ENCODE data around the gene ZSWIM6. TPM values are rescaled to one million over a fixed set of nuclear protein-coding genes. Genes with fewer than 3 reads are reported as not detected.

Gene ZSWIM6
- total and polyA plus RNA-seq, 2 of the 4 experiments (the other 2 are of a cell fraction): 10.8 to 14.1 TPM

DNA sequence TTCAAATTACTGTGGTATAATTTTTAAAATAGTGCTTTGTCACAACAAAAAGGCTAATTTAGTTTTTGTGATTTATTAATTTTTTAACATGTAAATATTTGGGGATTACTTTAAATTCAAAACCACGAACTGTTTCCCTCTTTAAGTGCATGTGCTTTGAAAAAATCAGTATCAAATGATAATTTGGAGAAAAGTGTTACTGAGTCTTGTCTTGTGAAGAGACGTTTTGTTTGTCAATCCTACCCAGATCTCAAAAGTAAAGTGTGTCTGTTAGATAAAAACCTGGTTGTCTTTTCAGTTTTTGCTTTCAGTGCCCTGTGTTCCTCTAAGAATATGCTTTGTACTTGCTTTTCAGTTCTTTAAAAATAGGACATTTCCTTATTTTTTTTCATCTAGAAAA lies 7.7 kb downstream of the ZSWIM6 start:
- H3K27me3 ChIP-seq (ENCODE audit: control insufficient read depth, insufficient read depth, low read length): no peaks in the 10 kb centered on the region
- peaks cover 11% of the 10 kb centered on the region for H3K9me1 ChIP-seq (ENCODE audit: insufficient read depth, low read length)
- POLR2A ChIA-PET (ENCODE audit: unreplicated experiment): no interaction called here
- no peak overlapping the region for H3K4ac ChIP-seq (ENCODE audit: low read depth, low read length)
- no peak overlapping the region for H3K9ac ChIP-seq (ENCODE audit: low read depth, low read length)
- H3K56ac ChIP-seq (ENCODE audit: extremely low read depth, insufficient read depth, low read length): no peak overlapping the region
- DNase-seq (no peak), ATAC-seq (ENCODE audit: low read depth) (no peak)
- no peak overlapping the region for H2BK5ac ChIP-seq (ENCODE audit: low read depth, low read length, poor library complexity, severe bottlenecking)
- CTCF ChIA-PET: interaction anchor here (0.6 kb wide), 1 partner anchor 17 kb away, joined by 6 read pairs; no protein-coding TSS in a partner anchor
- H4K91ac ChIP-seq (ENCODE audit: insufficient read depth, low read depth, low read length): no peak overlapping the region
- TF ChIP-seq POLR2A (IDR thresholded peaks at IDR 0.05; ENCODE audit: low read depth, low read length) (no peak), MAFK (IDR thresholded peaks at IDR 0.05; ENCODE audit: low read depth, low read length) (no peak), USF2 (IDR thresholded peaks at IDR 0.05; ENCODE audit: low read depth, low read length) (no peak), SMC3 (IDR thresholded peaks at IDR 0.05; ENCODE audit: low read depth, low read length) (no peak), MAZ (IDR thresholded peaks at IDR 0.05; ENCODE audit: borderline replicate concordance, low read depth, low read length) (no peak), RAD21 (IDR thresholded peaks at IDR 0.05; ENCODE audit: low read length) (no peak), CEBPB (IDR thresholded peaks at IDR 0.05; ENCODE audit: low read depth, low read length) (no peak), BHLHE40 (IDR thresholded peaks at IDR 0.05; ENCODE audit: low read depth, low read length) (no peak), NFE2L2 (IDR thresholded peaks at IDR 0.05; ENCODE audit: low read depth, low read length) (no peak), MXI1 (IDR thresholded peaks at IDR 0.05; ENCODE audit: borderline replicate concordance, low read depth, low read length) (no peak)
- no peak overlapping the region for H4K5ac ChIP-seq (ENCODE audit: low read depth, low read length)
- H3K4me1 ChIP-seq (ENCODE audit: control insufficient read depth, insufficient read depth, low read length): peaks cover 11% of the 10 kb centered on the region
- intact Hi-C loops (cut with micrococcal nuclease) (loop anchor here (5.0 to 10.0 kb wide), 3 partner anchors 125 to 803 kb away; no protein-coding TSS in a partner anchor), in situ Hi-C loops (cut with MboI; ENCODE audit: low sequenced_read_pairs) (loop anchor here (5.0 to 25.0 kb wide), 2 partner anchors 318 to 473 kb away; no protein-coding TSS in a partner anchor), dilution Hi-C loops (cut with HindIII; ENCODE audit: low sequenced_read_pairs, unreplicated experiment) (no loop called here)
- H4K8ac ChIP-seq (ENCODE audit: low read depth in 2 of 2, low read length in 2 of 2): no peak overlapping the region
- peaks cover 8 to 63% of the 10 kb centered on the region in 2 experiments; a peak in 3 of 4 replicates for H3K79me1 ChIP-seq (ENCODE audit: low read depth in 1 of 2, low read length in 2 of 2)
- no peak overlapping the region for H3K14ac ChIP-seq (replicated peaks; ENCODE audit: low read depth, low read length)
- H4K20me1 ChIP-seq (ENCODE audit: insufficient read depth, low read length): peaks cover 87% of the 10 kb centered on the region
- H2AK5ac ChIP-seq (ENCODE audit: low read depth, low read length): no peak overlapping the region
- WGBS, 2 experiments (ENCODE audit: extremely low coverage in 2 of 2, insufficient read length in 1 of 2): no CpG with 5 or more reads among the region's 2 CpGs
- H3K23ac ChIP-seq (ENCODE audit: low read depth, low read length): no peak overlapping the region
- peaks cover 2% of the 10 kb centered on the region; the same call in 1 of the 2 replicates for H3K36me3 ChIP-seq (ENCODE audit: control insufficient read depth, insufficient read depth, low read length)
- no peak overlapping the region for H2BK120ac ChIP-seq (ENCODE audit: low read depth, low read length)
- BruUV-seq (replicated peaks): no TSS peak
- H2AFZ ChIP-seq (replicated peaks; ENCODE audit: low read length, poor library complexity): no peak overlapping the region
- H3K4me3 ChIP-seq (ENCODE audit: insufficient read depth, low read depth, low read length): no peak overlapping the region
- H3K4me2 ChIP-seq (ENCODE audit: low read depth, low read length): no peak overlapping the region; the same call in 1 of the 2 replicates
- H3K9me3 ChIP-seq (ENCODE audit: control insufficient read depth, insufficient read depth, low read length): no peaks in the 10 kb centered on the region
- no peak overlapping the region for H2AK9ac ChIP-seq (replicated peaks; ENCODE audit: low read depth, low read length, poor library complexity)
- H3K18ac ChIP-seq (ENCODE audit: low read depth, low read length): no peak overlapping the region
- H2BK15ac ChIP-seq (ENCODE audit: low read depth, low read length): no peak overlapping the region
- no peak overlapping the region for H3K27ac ChIP-seq (ENCODE audit: insufficient read depth, low read length)
- no peak overlapping the region for H2BK20ac ChIP-seq (ENCODE audit: low read depth, low read length)
